RKO (cell line): ENCODE measurements around the gene MYO15A.

Source experiments
- DNase-seq: peaks from one replicate; pipeline ENCODE4 v3.0.0-alpha.2; 2016; ENCODE audit warnings: low spot score

MYO15A gene

DNA sequence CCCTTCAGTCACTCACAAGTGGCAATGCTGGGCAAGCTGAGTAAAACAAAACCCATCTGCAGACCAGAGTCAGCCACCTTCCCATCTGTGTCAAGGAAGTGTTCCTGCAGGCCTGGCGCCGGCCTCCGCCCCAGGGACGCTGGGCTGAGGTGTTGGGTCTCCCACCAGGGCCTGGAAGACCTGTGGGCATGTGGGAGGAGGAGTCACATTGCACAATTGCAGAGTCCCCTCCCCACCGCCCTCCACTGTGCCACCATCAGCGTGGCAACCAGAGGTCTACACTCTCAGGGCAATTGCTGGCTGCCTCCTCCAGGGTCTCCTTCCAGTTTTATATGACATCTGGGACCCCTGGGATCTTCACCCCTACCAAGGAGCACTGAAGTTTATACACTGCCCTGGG is 3.0 kb upstream of the MYO15A start:
- no peak for DNase-seq

DNA sequence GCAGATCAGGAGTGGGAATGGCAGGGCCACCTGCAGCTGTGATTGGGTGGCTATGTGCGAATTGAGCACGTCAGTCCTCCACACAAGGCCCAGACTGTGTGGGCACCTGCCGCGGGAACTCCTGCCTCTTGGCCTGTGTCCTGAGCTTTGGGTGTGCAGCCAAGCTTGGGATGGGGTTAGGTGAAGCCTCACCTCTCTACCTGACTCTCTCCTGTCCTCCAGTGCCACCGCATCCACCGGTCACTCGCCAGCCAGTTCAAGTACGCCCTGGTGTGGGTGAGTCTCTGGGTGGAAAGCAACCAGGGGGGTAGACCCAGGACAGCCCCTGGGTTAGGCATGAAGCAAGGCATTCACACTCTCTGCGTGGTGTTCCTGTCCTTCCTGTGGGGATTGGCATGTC is 2.3 kb upstream of the MYO15A start:
- DNase-seq, result no peak

DNA sequence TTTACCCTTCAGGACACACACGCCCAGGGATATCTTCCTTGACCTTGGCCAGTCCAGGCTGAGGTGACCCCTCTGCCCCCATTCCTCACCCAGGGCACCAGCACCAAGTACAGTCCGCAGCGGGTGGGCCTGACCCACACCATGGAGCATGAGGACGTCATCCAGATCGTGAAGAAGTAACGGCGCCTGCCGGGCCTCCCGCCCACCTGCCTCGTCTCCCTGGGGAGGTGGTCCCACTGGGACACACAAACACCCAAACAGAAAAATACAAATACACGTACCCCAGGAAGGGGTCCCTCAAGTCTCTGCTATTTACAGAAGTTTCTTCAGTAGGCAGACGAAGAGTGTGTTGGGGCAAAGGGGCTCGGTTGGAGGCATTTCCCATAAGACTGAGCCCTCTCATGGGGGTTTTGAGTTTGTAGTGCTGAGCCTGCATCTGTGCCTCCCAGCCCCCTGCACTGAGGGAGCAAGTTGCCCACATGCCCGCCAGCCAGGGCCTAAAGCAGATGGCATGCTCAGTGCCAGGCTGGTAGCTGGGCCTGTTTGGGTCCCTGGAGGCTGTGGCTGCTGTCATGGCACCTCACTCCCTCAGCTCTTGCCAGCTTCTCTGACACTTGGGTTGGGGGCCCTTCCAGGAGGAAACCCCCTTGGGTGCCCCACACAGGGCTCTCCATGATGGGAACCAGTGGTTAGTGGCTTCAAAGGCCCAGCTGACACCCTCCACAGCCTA is 1.3 kb upstream of the MYO15A start:
- DNase-seq, result no peak

DNA sequence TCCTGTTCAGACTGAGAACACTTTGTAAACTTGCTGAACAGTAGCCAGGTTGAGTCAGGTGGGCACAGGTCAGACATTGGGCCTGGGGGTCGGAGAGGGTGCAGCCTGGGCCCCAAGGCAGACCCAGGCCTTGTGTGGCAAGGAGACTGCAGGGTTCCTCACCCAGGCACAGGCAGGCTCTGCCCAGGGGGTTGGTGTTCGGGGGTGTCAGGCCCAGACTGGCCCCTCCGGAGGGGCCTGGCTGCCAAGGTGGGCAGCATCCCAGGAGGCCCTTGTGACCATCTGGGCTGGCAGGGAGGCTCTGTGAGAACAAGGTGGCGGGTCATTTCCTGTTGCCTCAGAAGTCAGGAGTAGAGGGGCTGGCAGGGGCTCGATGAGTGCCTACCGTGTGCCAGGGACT is 585 bp upstream of the MYO15A start:
- no peak for DNase-seq

DNA sequence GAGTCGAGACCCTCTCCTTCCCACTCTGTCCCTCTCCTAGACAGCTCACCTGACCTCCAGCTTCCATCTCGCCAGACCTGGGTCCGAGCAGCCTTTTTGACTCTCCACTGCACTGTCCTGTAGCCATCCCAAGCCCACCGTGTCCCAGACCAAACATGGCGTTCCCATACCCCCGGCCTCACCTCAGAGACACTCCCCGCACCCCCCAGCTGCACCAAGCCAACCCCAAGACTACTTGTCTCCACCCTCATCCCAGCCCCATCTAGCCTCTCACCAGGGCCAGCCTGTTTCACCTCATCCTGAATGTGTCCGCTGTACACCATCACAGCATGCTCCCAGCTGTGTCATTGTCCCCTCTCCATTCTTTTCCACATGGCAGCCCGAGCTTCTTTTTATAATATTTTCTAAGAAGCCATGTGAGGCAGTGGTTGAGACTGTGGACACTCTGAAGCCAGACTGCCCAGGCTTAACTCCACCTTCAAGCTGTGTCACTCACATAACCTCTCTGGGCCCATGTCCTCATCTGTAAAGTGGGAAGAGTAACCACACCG is 1.5 kb downstream of the MYO15A start:
- no peak for DNase-seq

DNA sequence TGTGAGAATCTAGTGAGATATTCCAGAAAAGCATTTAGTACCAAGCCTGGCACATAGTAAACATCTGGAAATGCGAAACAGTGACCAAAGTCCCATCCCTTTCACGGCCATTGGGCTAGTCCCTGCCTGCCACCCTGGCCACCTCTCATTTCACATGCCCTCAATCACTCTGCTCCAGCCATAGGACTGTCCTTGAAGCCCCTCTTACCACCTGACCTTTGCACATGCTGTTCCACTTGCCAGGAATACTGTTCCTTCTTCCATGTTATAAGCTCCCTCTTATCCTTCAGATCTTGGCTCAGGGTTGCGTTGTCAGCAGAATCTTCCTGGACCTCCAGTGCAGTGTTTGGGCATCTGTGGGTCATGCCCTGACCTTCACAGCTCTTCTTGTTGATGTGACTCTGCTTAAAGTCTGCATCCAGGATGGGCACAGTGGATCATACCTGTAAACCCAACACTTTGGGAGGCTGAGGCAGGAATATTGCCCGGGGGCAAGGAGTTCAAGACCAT is 2.1 kb downstream of the MYO15A start:
- no peak for DNase-seq

DNA sequence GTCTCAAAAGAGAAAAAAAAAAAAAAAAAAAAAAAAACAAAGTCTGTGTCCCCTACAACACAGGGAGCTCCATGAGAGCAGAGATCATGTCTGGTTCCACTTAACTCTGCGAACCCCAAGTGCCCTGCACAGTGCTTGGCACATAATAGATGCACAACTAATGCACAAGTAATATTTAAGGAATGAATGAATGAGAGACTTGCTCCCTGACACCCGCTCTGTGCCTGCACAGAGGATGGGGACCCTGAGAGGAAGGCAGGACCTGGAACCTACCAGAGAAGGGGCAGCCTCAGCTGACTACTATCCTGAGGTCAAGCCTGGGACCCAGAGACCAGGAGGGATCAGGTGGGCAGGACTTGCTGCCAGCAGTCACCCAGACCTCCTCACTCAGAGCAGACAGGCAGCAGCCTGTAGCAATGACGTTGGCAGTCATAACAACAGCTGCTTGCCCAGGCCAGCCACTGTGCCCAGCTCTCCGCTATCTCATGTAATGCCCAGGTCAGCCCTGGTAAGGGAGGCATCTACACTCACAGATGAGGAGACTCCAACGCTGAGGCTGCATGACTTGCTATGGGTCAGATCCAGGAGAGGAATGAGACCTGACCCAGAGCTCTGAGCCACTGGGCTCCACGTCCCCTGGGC is 2.9 kb downstream of the MYO15A start:
- no peak for DNase-seq

DNA sequence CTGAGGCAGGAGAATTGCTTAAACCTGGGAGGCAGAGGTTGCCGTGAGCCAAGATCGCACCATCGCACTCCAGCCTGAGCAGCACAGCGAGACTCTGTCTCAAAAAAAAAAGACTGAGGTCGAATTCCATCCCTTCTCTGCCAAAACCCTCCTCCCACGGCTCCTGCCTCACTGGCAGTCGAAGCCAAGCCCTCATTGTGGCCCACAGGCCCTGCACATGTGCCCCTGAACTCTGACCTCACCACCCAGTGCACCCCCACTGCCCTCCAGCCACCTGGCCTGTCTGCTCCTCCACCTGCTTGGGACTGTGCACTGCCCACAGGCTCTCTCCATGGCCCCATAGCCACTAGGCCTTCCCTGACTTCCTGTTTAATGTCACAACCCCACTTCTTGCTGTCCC is 7.0 kb downstream of the MYO15A start:
- DNase-seq, result no peak

DNA sequence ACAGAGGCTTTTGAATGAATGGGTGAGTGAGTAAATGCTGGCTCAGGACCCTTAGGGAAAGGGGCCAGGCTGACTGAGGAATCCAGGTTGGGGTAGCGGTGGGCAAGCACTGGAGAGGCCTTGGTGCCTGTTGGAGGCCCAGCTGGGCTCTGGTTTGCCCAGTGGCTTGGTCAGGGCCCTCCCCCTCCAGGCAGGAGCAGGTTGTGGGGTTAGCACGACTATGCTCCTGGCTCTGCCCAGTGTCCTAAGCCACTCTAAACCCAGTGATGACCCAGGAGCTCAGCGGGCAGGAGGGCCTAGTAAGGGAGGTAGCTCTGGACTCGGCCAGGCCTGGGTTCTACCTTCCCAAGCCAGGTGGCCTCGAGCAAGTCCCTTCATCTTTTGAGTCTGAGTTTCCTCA is 7.5 kb downstream of the MYO15A start:
- no peak for DNase-seq

DNA sequence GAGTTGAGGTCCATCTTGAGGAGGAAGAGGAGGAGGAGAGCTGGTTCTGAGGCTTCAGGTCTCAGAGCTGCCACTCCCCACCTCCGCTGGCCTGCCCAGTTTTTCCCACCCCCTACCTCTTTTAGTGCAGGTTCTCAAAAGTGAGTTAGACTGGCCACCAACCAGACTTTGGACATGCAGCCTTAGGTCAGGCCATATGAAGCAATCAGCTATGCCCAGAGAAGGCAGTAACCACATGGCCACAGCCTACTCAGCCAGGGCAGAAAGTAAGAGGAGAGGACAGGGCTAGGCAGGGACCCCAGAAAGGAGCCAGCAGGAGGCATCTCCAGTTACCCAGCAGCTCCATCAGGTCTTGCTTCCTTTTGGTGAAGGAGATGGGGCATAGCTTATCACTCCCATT is 9.0 kb downstream of the MYO15A start:
- no peak for DNase-seq

DNA sequence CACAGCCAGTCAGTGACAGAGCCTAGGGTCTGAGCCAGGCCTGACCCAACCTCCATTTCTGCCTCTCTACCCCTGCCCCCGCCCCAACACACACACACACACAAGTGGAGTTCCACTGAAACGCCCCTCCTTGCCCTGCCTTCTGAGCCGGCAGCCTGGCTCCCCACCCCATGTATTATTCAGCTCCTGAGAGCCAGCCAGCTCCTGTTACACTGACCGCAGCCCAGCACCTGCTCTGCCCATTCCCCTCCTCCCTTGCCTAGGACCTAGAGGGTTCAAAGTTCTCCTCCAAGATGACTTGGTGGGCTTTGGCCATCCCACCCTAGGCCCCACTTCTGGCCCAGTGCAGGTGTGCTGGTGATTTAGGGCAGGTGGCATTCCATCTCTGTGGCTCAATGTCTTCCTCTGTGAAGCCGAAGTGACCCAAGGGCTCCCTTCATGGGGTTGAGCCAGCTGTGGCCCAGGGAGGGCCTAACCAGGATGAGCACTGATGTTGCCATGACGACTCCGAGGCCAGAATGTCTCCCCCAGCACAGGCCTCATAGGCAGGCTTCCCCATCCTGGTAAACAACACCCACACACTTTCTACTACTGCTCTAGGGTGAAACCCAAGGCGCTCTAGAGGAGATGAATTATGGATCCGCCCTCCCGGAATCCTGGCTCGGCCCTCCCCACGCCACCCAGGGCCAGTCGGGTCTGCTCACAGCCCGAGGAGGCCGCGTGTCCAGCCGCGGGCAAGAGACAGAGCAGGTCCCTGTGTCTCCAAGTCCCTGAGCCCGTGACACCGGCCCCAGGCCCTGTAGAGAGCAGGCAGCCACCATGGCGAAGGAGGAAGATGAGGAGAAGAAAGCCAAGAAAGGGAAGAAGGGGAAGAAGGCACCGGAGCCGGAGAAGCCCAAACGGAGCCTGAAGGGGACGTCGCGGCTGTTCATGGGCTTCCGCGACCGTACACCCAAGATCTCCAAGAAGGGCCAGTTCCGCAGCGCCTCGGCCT is 9.7 kb downstream of the MYO15A start:
- DNase-seq, result no peak

DNA sequence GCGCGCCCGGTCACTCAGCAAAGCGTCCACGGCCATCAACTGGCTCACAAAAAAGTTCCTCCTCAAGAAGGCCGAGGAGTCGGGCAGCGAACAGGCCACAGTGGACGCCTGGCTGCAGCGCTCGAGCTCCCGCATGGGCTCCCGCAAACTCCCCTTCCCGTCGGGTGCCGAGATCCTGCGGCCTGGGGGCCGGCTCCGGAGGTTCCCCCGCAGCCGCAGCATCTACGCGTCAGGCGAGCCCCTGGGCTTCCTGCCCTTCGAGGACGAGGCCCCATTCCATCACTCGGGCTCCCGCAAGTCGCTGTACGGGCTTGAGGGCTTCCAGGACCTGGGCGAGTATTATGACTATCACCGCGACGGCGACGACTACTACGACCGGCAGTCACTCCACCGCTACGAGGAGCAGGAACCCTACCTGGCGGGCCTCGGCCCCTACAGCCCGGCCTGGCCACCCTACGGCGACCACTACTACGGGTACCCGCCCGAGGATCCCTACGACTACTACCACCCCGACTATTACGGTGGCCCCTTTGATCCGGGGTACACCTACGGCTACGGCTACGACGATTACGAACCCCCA is 10.7 kb downstream of the MYO15A start:
- no peak for DNase-seq

DNA sequence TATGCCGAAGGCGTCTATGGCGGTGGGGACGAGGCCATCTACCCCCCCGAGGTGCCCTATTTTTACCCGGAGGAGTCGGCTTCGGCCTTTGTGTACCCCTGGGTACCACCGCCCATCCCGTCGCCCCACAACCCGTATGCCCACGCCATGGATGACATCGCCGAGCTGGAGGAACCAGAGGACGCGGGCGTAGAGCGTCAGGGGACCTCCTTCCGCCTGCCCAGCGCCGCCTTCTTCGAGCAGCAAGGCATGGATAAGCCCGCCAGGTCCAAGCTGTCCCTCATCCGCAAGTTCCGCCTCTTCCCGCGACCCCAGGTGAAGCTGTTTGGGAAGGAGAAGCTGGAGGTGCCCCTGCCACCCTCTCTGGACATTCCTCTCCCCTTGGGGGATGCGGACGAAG is 11.4 kb downstream of the MYO15A start:
- no peak for DNase-seq

DNA sequence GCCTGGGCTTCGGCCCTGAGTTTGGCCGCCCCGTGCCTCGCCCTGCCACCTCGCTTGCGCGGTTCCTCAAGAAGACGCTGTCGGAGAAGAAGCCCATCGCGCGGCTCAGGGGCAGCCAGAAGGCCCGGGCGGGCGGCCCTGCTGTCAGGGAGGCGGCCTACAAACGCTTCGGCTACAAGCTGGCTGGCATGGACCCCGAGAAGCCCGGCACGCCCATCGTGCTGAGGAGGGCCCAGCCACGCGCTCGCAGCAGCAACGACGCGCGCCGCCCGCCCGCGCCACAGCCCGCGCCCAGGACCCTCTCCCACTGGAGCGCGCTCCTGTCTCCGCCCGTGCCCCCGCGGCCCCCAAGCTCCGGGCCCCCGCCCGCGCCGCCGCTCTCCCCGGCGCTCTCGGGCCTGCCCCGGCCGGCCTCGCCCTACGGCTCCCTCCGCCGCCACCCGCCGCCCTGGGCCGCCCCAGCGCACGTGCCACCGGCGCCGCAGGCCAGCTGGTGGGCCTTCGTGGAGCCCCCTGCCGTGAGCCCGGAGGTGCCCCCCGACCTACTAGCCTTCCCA is 12.0 kb downstream of the MYO15A start:
- DNase-seq, result no peak

DNA sequence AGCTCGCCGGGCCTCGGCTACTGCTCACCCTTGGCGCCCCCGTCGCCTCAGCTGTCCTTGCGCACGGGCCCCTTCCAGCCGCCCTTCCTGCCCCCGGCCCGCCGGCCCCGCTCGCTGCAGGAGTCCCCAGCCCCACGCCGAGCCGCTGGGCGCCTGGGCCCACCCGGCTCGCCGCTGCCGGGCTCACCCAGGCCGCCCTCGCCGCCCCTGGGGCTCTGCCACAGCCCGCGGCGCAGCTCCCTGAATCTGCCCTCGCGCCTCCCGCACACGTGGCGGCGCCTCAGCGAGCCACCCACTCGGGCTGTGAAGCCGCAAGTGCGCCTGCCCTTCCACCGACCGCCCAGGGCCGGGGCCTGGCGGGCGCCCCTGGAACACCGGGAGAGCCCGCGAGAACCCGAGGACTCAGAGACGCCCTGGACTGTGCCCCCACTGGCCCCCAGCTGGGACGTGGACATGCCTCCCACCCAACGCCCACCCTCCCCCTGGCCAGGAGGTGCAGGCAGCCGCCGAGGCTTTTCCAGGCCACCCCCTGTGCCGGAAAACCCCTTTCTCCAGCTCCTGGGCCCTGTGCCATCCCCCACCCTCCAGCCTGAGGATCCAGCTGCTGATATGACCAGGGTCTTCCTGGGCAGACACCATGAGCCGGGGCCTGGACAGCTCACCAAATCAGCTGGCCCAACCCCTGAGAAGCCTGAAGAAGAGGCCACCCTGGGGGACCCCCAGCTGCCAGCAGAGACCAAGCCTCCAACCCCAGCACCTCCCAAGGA is 12.8 kb downstream of the MYO15A start:
- no peak for DNase-seq

DNA sequence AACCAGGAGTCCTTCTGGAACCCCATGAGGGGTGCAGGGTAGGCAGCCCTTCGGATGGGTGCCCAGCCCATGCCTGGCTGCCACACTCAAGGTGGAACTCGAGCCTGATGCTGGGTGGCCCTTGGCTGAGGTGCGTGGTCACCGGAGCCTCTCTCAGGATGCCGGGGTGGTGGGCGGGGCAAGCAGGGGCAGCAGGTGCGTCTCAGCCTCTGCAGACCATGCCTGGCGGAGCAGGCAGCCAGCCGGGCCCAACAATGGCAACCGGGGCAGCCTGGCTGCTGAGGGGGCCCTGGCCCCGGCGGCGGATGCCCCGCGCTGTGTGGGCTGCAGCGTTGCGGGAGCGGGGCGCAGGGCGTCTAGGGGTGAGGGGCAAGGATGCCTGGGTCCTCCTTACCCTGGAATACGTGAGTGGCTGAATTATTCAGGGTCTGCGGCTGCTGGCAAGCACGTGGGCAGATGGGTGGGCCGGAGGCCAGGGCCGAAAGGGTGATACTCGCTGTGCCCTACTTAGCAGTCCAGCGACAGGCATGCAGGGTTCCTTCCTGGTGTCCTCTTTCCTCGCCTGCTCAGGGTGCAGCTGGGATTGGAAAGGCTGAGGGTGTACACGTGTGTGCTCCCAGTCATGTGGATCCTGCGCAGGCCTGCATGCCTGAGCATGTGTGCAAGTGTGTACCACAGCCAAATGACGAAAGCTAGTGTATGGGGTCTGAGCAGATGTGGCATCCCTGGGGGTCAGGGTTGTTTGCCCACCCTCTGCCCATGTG is 14.6 kb downstream of the MYO15A start:
- no peak for DNase-seq

DNA sequence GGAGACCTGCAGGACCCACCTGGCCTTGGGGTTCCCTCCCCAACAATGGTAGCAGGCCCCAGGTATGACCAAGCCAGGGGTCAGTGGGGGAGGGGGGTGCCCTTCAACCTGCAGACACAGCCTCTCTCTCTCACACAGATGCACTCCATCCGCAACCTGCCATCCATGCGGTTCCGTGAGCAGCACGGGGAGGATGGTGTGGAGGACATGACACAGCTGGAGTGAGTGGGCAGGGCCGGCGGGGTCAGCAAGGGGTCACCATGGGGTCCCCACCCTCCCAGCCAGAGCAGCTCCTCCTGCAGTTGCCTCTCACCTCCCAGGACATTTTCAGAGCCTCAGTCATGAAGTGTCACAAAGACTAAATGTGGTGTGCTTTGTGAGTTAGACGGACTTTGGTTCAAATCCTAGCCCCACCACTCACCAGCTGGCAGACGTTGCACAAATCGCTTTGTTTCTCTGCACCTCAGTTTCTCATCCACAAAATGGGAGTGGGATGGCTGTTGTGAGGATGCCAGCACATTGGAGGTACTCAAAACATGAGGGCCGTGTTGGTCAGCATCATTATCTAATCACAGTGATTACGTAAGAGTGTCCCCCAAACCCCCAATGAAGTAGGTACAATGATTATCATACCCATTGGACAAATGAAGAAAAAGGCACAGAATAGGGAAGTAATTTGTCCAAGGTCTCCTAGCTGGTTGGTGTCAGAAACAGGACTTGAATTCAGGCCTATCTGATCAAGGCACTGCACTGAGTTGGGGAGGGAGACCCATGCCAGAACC is 16.0 kb downstream of the MYO15A start:
- DNase-seq, result no peak

DNA sequence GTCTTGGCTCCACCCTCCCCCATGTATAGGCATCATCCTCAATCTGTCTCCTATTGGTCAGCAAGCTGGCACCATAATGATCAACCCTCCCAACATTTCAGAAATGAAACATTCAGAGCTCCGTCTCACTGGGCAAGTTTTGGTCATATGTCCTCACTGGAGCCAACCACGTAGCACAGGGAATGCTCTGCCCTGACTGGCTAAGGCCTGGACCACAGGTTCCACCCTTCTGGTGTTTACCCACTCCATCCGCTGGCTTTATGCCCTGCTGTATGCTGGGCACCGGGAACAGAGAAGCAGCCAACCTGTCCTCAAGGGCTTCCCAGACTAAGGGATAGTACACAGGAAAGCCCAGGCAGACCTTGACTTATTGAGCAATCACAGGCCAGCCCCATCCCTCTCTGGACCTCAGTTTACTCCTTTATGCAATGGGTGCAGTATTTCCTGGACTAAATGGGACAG is 20.5 kb downstream of the MYO15A start:
- peak; percentile 30 for DNase-seq

DNA sequence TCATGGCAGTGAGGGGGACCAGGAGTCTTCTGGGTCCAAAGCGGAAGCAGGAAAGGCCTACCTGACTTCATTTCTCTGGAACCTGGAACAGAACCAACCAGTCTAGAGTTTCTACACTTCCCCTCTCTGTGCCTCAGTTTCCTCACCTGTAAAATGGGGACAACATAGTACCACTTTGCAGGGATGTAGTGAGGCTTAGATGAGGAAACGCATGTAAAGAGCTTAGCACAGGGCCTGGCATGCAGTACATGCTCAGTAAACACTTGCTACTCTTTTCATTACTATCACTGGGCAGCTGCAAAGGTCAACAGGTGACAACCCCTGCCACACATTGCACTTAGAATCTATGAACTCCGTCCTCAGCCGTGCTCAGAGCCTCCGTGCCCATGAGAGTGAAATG is 24.2 kb downstream of the MYO15A start:
- DNase-seq, result no peak
